Smooth muscle cell (in vitro differentiated cells): ENCODE data around the gene PTPRG. TPM values are rescaled to one million over a fixed set of nuclear protein-coding genes. Genes with fewer than 3 reads are reported as not detected.

Source experiments
- DNase-seq: peaks from one replicate; lab custom pipeline; 2025; ENCODE audit not compliant: unreplicated experiment; lab: John Stamatoyannopoulos, UW
- H2AFZ ChIP-seq: fragments of 200-600 bp; sonication (generic); 2 replicates; pipeline ENCODE4 v1.6.0; 2016; ENCODE audit warnings: antibody characterized with exemption, low read depth, mild to moderate bottlenecking
- H3F3A ChIP-seq: fragments of 200-600 bp; sonication (generic); 2 replicates; pipeline ENCODE4 v1.6.0; 2017; ENCODE audit warnings: antibody characterized with exemption, low read depth
- H3K27ac ChIP-seq: fragments of 200-600 bp; sonication (generic); 2 replicates; pipeline ENCODE4 v1.5.1; 2016; ENCODE audit warnings: low read depth, mild to moderate bottlenecking
- H3K27me3 ChIP-seq: fragments of 200-600 bp; sonication (generic); 2 replicates; pipeline ENCODE4 v1.6.1; 2016; ENCODE audit warnings: low read depth, mild to moderate bottlenecking
- H3K36me3 ChIP-seq: fragments of 200-600 bp; sonication (generic); 2 replicates; pipeline ENCODE4 v1.5.1; 2016; ENCODE audit warnings: low read depth
- H3K4me1 ChIP-seq: fragments of 200-600 bp; sonication (generic); 2 replicates; pipeline ENCODE4 v1.5.1; 2016; ENCODE audit warnings: low read depth
- H3K4me2 ChIP-seq: fragments of 200-600 bp; sonication (generic); 2 replicates; pipeline ENCODE4 v1.6.0; 2016; ENCODE audit warnings: mild to moderate bottlenecking
- H3K4me3 ChIP-seq: fragments of 200-600 bp; sonication (generic); 2 replicates; pipeline ENCODE4 v1.5.1; 2016; ENCODE audit warnings: mild to moderate bottlenecking
- H3K79me2 ChIP-seq: fragments of 200-600 bp; sonication (generic); 2 replicates; pipeline ENCODE4 v1.6.0; 2016; ENCODE audit warnings: low read depth, mild to moderate bottlenecking
- H3K9ac ChIP-seq: fragments of 200-600 bp; sonication (generic); 2 replicates; pipeline ENCODE4 v1.6.0; 2016; ENCODE audit warnings: low read depth
- H3K9me3 ChIP-seq: fragments of 200-600 bp; sonication (generic); replicated peaks from 2 replicates; pipeline ENCODE4 v1.5.1; 2016; ENCODE audit warnings: low read depth
- H4K20me1 ChIP-seq: fragments of 200-600 bp; sonication (generic); 2 replicates; pipeline ENCODE4 v1.6.0; 2016; ENCODE audit warnings: low read depth
- CTCF ChIP-seq: fragments of 200-600 bp; sonication (generic); IDR thresholded peaks from 2 replicates; pipeline ENCODE4 v1.5.1; 2017; ENCODE audit warnings: borderline replicate concordance, mild to moderate bottlenecking, antibody characterized with exemption; ENCODE audit not compliant: insufficient read depth, poor library complexity, severe bottlenecking
- WGBS: methylation state at CpG from one replicate; pipeline ENCODE4 v1.1.7; 2016; ENCODE audit warnings: low lambda C conversion rate; 5-methylcytosine and 5-hydroxymethylcytosine counted together
- polyA plus RNA-seq: library from polyadenylated mRNA; unstranded; fragments of >200 nt; fragmentation: Nextera tagmentation; extraction: Ambion mirVana; gene quantifications from 2 replicates; pipeline ENCODE4 v1.2.1, GENCODE V29; 2016
- total RNA-seq: library from RNA; depleted of rRNA; stranded (reverse); fragments of >200 nt; gene quantifications from 2 replicates; pipeline ENCODE4 v1.2.3, GENCODE V29; 2014

The PTPRG gene
- total and polyA plus RNA-seq, 2 experiments from 2014 or later, result 21.2 to 87.3 TPM

GRCh38 chr3:62161371-62161770 lies 600.0 kb downstream of the PTPRG start:
- H3K27me3 ChIP-seq, result no peaks in the 10 kb centered on the region
- H3K4me3 ChIP-seq, result no peak overlapping the region
- no peaks in the 10 kb centered on the region for H3F3A ChIP-seq
- no peaks in the 10 kb centered on the region for H3K79me2 ChIP-seq
- no peaks in the 10 kb centered on the region for H3K9me3 ChIP-seq
- DNase-seq, result no peak
- no peaks in the 10 kb centered on the region for H3K4me1 ChIP-seq
- H3K27ac ChIP-seq, result no peak overlapping the region
- no peak for TF ChIP-seq CTCF
- no peaks in the 10 kb centered on the region for H3K36me3 ChIP-seq
- WGBS, result 46% methylated on average over 4 of the region's 4 CpGs
- H3K9ac ChIP-seq, result no peak overlapping the region
- no peak overlapping the region for H3K4me2 ChIP-seq
- no peak overlapping the region for H2AFZ ChIP-seq
- H4K20me1 ChIP-seq, result no peaks in the 10 kb centered on the region

- Histone ChIP-seq H3K79me2 (no peaks in the 10 kb centered on the region), H3K4me2 (no peak overlapping the region), H3K27me3 (no peaks in the 10 kb centered on the region), H3K27ac (no peak overlapping the region), H3K36me3 (no peaks in the 10 kb centered on the region), H3K9ac (no peak overlapping the region), H4K20me1 (no peaks in the 10 kb centered on the region), H3K9me3 (no peaks in the 10 kb centered on the region), H3K4me3 (no peak overlapping the region), H3F3A (no peaks in the 10 kb centered on the region), H3K4me1 (no peaks in the 10 kb centered on the region), H2AFZ (no peak overlapping the region)
- no peak for DNase-seq
- 97% methylated on average over 5 of the region's 5 CpGs for WGBS
- TF ChIP-seq CTCF, result no peak
Measured at GRCh38 chr3:62164196-62164595, 602.8 kb downstream of the PTPRG start.

- Histone ChIP-seq H3K79me2 (no peaks in the 10 kb centered on the region), H4K20me1 (no peaks in the 10 kb centered on the region), H3K9ac (no peak overlapping the region), H3K4me1 (no peaks in the 10 kb centered on the region), H2AFZ (no peak overlapping the region), H3K36me3 (no peaks in the 10 kb centered on the region), H3K27ac (no peak overlapping the region), H3K4me3 (no peak overlapping the region), H3K9me3 (no peaks in the 10 kb centered on the region), H3K4me2 (no peak overlapping the region), H3K27me3 (no peaks in the 10 kb centered on the region), H3F3A (no peaks in the 10 kb centered on the region)
- 81% methylated on average over 5 of the region's 5 CpGs for WGBS
- no peak for TF ChIP-seq CTCF
- no peak for DNase-seq
Measured at GRCh38 chr3:62164746-62165145, 603.4 kb downstream of the PTPRG start.

GRCh38 chr3:62167566-62168262 lies 606.3 kb downstream of the PTPRG start:
- no peaks in the 10 kb centered on the region for H3K36me3 ChIP-seq
- H3K9ac ChIP-seq, result no peak overlapping the region
- TF ChIP-seq CTCF, result no peak
- no peak overlapping the region for H3K27ac ChIP-seq
- no peaks in the 10 kb centered on the region for H3K9me3 ChIP-seq
- H3K4me1 ChIP-seq, result no peaks in the 10 kb centered on the region
- 90% methylated on average over 12 of the region's 12 CpGs for WGBS
- H4K20me1 ChIP-seq, result no peaks in the 10 kb centered on the region
- H3K4me2 ChIP-seq, result no peak overlapping the region
- H3K79me2 ChIP-seq, result no peaks in the 10 kb centered on the region
- no peak for DNase-seq
- H3K4me3 ChIP-seq, result no peak overlapping the region
- H3K27me3 ChIP-seq, result no peaks in the 10 kb centered on the region
- H3F3A ChIP-seq, result no peaks in the 10 kb centered on the region
- no peak overlapping the region for H2AFZ ChIP-seq
